B cell (primary cell): ENCODE data around the gene HTRA3.

ENCODE experiments used
- CTCF ChIP-seq: fragments of 200-600 bp; IDR thresholded peaks from one replicate; pipeline ENCODE4 v1.8.0; 2022; ENCODE audit warnings: antibody characterized with exemption, mild to moderate bottlenecking
- EZH2 ChIP-seq: IDR thresholded peaks from 2 replicates; pipeline ENCODE4 v1.6.1; 2012; ENCODE audit warnings: borderline replicate concordance, low read depth, mild to moderate bottlenecking, moderate library complexity, low read length; ENCODE audit not compliant: insufficient read depth, poor library complexity, severe bottlenecking

DNA sequence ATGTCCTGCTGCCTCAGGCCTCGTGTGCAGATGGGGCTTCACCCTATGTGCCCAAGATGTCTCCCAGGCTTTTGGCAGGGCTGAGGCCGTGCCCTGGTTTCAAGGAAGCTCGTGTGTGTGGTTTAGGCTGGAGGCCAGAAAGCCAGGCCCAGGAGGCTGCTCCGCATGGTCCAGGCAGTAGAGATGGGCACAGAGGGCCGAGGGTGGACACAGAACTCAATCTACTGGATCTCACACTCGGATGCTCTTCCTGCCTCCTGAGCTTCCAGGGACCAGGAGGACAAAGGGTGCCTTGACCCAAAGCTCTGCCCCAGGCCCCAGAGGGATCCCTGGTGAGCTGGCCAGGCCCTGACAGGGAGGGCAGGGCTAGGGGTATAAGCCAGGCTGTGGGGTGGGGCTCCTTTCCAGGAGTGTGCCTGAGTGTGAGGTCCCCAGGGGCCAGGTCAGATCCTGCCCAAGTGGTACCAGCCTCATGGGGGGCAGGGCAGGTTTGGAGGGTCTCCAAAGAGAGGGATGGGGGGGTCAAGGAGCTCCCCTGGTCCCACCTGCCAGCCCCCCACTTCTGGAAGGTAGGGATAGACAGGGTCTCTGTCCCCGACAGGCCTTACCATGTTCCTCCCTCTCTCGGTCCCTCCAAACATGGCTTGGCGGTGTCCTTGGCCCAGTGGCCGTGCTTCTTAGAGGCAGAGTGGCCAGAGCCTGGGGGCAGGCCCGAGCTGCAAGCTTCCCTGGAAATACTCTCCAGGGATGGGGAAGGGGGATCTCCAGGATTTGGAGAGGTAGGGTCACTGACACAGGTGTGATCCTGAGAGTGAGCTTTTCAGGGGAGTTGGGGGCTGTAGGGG is 23.8 kb downstream of the HTRA3 start:
- TF ChIP-seq CTCF, result no peak
- TF ChIP-seq EZH2, result no peak
